ENCODE measurements around the gene NUP93.

NUP93 gene

GRCh38 chr16:56823081-56823733 is 93.3 kb downstream of the NUP93 start:
- DNase-seq, result no peak

- DNase-seq, result no peak
These were observed 94.4 kb downstream of the NUP93 start for GRCh38 chr16:56824331-56824730.

- no peak for DNase-seq
These were observed 94.9 kb downstream of the NUP93 start for GRCh38 chr16:56824804-56825203.

- no peak for DNase-seq
These were observed 95.9 kb downstream of the NUP93 start for GRCh38 chr16:56825826-56826225.

GRCh38 chr16:56828647-56829046 is 98.7 kb downstream of the NUP93 start:
- no peak for DNase-seq

DNA sequence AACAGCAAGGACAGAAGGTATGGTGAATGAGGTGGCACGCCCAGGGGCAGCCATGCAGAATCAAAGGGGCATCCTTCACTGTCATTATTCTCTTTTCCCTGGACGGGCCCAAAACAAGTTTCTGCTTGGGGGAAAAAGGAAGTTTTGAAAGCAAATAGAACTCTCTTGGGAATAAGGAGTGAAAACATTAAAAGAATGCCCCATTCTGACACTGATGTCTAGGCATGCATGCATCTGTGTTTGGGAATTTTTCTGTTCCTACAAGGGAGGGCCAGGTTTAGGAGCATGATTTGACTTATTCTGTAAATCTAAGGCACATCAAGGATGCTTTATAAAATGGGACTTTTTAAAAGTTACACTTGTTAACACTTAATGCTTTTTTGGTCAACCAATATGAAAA is 100.7 kb downstream of the NUP93 start:
- DNase-seq, result no peak

DNA sequence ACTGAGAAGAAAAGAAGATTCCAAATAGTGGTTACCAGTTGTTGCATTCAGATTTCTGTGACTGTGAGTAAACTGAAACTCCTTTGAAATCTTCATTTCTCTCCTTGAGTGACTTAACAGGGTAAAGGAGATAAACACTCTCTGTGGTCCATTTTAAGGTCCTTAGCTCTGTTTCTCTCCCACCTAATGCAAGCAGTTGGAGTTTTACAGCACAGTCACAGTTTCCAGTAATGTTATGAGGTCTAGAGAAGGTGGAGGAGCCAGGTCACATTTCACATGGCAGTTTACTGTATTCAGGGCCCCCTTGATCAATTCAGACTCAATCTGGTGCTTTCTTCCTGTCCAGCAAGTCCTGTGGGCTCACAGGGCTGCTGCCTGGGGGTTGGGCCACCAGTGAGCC is 102.8 kb downstream of the NUP93 start:
- no peak for DNase-seq

DNA sequence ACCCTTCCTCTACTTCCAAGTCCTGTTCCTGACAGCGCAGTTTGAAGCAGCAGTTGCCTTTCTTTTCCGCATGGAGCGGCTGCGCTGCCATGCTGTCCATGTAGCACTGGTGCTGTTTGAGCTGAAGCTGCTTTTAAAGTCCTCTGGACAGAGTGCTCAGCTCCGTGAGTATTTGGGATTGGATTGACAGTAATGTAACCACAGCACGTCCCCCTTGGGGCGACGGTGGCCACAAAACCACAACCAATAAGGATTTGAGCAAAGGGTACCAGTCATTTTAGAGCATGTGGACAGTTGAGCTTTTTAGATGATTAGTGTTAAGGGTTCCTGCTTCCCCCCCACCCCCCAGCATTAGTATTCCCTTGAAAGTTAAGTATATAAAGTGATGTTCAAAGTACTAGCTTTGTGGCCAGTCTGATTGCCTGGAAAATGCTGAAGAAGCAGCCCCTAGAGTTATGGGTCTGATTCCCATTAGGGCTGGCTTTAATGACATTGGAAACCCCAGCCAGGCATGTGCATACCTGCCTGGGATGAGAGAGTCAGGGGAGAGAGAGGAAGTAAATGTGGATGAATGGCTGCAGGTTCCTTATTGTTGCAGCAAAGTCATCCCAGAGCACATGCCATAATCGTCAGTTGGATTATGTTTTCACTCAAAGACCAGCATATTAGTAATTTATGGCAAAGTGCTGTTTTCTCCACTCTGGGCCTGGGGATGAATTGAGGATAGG is 103.5 kb downstream of the NUP93 start:
- no peak for DNase-seq

DNA sequence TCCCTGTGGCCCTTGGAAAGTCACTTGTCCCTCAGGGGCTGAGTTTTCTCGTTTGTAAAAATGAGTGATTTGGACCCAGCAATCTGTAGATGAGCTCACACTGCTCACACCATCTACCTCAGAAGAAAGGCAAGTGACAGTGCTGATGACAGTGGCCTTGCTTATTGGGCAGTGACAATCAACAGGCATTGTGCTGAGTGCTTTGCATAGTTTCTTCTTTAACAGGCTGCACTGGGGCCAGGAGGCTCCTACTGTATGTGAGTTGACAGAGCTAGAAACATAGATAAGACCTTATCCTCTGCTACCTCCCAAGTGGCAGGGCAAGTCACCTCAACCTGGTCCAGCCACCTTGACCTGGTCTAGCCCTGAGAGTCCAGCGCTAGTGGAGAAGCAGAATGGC is 105.4 kb downstream of the NUP93 start:
- no peak for DNase-seq

DNA sequence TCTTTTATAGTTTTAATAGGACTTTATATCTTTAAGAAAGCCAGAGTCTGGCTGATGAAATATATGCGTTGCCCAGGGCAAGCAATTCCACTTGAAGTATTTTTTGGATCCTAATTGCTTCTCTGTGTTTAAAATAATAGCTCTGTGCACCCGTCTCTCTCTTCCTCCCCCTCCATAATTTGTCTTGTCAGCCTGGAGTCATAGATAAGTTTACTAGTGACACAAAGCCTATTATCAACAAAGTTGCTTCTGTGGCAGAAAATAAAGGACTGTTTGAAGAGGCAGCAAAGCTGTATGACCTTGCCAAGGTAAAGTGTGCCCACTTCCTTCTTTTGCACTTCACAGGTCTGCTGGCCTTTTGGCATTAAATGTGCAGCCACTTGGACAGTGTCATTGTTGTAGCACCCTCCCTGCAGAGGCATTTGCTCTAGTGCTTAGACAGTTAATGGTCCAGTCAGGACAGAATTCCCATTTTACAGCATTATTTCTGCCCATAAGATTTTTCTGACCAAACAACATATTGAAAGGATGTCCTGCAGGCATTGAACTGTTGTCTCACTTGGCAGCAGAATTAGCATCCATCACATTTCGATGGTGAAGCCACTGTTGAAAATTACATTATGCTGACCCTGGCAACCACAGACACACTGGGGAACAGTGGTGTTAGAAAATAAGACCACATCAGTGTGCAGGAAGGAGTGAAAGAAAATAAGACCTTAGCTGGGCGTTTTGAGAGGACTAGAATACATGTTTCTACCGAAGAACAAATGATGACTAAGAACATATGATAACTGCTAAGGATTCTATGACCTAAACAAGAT is 106.7 kb downstream of the NUP93 start:
- no peak for DNase-seq

GRCh38 chr16:56838622-56839337 is 108.9 kb downstream of the NUP93 start:
- no peak for DNase-seq

DNA sequence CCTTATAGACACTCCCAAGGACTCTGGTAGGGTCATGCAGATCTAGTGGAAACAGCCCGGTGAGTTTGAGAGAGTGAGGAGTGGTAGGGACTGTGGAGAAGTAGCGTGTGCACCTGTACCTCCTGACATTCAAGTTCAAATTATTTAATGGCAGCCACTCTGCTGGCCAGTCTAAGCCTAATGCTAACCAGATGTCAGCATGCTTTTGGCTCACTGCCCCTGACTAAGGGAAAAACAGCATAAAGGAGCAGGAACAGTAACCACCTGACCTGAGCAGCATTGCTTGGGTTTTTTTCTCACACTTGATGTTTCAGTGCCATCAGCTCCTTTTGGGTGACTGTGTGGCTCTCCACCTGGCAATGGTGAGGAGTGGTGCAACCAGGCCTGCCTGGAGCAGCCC is 111.3 kb downstream of the NUP93 start:
- DNase-seq, result peak; percentile 57

- no peak for DNase-seq
These were observed 111.7 kb downstream of the NUP93 start for GRCh38 chr16:56841659-56842058.

GRCh38 chr16:56842133-56842532 is 112.2 kb downstream of the NUP93 start:
- no peak for DNase-seq

DNA sequence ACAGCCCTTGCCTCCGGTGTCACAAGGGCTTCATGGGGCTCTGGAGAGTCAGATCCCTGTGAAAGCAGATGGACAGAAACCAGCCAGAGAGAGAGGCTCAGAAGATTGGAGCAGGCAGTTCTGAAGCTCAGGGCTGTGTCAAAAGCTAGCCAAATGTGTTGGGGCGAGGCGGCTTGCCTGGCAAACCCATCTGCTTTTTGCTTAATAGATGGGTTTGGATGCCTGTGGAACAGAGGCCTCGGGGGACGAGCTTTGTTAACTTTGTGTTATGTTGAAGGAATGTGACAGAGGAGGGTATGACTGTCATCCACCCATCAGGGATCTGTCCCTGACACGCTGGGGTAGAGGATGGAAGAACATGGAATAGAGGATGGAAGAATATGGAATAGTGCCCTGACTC is 114.1 kb downstream of the NUP93 start:
- DNase-seq, result no peak

- DNase-seq, result no peak
These were observed 117.4 kb downstream of the NUP93 start for GRCh38 chr16:56847173-56847910.

DNA sequence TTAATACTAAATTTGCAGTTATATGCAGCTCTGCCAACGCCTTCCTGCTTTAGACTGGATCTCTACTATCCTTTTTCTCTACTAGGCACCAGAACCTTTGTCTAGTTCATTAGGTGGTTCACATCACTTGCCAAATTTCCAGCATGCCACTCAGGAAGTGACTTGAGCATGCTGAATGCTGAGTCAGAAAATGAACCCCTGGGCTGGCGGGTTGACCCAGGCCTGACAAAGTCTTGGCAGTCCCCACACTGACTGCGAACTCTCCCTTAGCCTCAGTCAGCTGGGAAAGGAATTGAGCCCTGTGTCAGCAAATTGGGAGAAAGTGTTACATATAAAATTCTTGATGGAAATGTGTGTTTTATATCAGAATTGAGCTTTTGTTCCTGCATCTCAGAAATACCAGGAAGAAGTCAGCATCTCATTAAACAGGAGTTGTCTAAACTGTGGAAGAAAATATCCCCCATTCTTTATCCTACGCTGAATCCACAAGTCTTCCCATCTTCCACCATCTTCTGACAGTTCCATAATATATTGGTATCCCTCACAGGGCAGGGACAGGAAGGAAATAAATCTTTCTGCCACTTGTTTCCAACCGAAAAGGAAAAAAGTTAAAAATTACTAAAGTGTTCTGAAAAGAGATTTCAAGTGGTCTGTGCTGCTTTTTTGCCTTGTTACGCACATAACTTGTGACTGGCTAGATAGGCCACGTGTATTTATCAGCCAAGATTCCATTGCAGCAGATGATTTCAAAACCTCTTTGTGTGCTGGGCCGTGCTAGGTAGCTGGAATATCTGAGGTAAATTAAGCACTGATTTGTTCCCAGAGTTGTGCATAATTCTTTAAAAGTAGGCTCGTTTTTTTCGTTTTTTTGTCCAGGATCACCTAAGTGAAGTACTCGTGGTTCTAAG is 118.4 kb downstream of the NUP93 start:
- DNase-seq, result no peak

GRCh38 chr16:56848955-56849689 is 119.2 kb downstream of the NUP93 start:
- DNase-seq, result no peak

GRCh38 chr16:56849690-56850680 is 120.1 kb downstream of the NUP93 start:
- no peak for DNase-seq
